ENCODE data around the gene CD2. TPM values are rescaled to one million over a fixed set of nuclear protein-coding genes. Genes with fewer than 3 reads are reported as not detected.

CD2 gene
- total RNA-seq, 4 donors from 2014 or later: 0.39 to 1.7 TPM; not detected in 2

DNA sequence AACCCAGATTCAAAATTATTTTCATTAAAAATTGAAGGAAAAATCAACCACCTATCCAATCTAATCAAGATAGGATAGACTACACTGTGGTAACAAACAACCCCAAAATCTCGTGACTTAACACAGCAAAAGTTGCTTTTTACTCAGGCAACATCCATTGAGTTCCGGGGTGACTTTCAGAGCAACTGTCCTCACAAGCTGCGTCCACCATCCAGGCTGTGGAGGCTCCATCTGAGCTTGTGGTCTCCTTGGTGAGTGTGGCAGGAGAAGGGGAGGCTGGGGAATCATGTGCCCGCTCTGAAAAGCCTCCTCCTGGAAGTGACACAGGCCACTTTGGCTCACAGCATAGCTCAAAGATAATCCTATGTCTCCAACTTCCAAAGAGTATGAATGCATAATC is 52.4 kb downstream of the CD2 start:
- TF ChIP-seq POLR2AphosphoS5 (IDR thresholded peaks at IDR 0.05) (no peak), POLR2A (IDR thresholded peaks at IDR 0.05) (no peak), EP300 (IDR thresholded peaks at IDR 0.05) (no peak)
- TF ChIP-seq, protein P1, sequence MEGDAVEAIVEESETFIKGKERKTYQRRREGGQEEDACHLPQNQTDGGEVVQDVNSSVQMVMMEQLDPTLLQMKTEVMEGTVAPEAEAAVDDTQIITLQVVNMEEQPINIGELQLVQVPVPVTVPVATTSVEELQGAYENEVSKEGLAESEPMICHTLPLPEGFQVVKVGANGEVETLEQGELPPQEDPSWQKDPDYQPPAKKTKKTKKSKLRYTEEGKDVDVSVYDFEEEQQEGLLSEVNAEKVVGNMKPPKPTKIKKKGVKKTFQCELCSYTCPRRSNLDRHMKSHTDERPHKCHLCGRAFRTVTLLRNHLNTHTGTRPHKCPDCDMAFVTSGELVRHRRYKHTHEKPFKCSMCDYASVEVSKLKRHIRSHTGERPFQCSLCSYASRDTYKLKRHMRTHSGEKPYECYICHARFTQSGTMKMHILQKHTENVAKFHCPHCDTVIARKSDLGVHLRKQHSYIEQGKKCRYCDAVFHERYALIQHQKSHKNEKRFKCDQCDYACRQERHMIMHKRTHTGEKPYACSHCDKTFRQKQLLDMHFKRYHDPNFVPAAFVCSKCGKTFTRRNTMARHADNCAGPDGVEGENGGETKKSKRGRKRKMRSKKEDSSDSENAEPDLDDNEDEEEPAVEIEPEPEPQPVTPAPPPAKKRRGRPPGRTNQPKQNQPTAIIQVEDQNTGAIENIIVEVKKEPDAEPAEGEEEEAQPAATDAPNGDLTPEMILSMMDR (IDR thresholded peaks at IDR 0.05): no peak
- H3K4me1 ChIP-seq: peaks cover 22% of the 10 kb centered on the region
- H3K36me3 ChIP-seq: no peaks in the 10 kb centered on the region
- H3K27ac ChIP-seq: no peak overlapping the region
- no peak for DNase-seq (ENCODE audit: low spot score in 2 of 2)
- no peak overlapping the region for H3K4me3 ChIP-seq
- 88% methylated on average over 4 of the region's 4 CpGs for WGBS
- no peaks in the 10 kb centered on the region for H3K27me3 ChIP-seq
- no peaks in the 10 kb centered on the region for H3K9me3 ChIP-seq

DNA sequence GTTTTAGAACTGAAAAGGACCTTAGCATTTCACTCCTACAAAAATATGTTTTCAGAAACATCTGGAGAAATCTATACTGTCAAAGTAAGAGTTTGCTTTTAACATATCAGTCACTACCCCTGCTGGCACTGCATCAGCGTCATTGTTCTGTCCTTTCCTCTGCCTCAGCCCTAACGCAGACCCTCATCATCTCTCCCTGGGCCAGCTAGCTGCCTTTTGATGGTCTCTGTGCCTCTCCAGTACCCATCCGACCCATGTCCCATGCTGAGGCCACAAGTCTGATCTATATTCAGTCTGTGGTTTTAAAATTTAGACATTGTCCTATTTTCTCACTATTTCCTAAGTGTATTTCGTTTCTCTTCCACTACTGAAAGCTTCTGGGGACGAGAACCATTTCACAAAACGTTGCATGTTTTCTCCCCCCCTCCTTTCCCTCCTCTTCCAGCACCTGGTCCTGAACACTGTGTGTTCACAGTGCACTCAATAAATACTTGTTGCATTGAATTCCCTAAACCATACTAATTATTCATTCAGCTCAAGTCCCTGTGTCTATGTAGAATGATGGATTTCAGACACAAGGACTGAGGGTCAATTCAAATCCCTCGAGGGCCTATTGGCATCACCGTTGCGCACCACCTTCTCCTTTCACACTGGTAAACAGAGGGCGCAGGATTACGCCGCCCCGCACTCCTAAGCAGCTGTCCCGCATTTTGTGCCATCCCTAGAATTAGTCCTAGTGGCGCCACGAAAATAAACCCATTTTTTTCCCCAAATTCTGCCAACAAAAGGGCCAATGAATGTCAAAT is 53.4 kb downstream of the CD2 start:
- 84% methylated on average over 16 of the region's 16 CpGs for WGBS
- peaks cover 22% of the 10 kb centered on the region for H3K4me1 ChIP-seq
- no peaks in the 10 kb centered on the region for H3K36me3 ChIP-seq
- no peak overlapping the region for H3K4me3 ChIP-seq
- peak overlapping the region; percentile 81 for H3K27ac ChIP-seq
- no peaks in the 10 kb centered on the region for H3K27me3 ChIP-seq
- no peak for DNase-seq (ENCODE audit: low spot score in 2 of 2)
- no peaks in the 10 kb centered on the region for H3K9me3 ChIP-seq
- TF ChIP-seq EP300 (IDR thresholded peaks at IDR 0.05) (no peak), POLR2A (IDR thresholded peaks at IDR 0.05) (no peak), POLR2AphosphoS5 (IDR thresholded peaks at IDR 0.05) (no peak)
- TF ChIP-seq, protein P1 (IDR thresholded peaks at IDR 0.05): no peak

DNA sequence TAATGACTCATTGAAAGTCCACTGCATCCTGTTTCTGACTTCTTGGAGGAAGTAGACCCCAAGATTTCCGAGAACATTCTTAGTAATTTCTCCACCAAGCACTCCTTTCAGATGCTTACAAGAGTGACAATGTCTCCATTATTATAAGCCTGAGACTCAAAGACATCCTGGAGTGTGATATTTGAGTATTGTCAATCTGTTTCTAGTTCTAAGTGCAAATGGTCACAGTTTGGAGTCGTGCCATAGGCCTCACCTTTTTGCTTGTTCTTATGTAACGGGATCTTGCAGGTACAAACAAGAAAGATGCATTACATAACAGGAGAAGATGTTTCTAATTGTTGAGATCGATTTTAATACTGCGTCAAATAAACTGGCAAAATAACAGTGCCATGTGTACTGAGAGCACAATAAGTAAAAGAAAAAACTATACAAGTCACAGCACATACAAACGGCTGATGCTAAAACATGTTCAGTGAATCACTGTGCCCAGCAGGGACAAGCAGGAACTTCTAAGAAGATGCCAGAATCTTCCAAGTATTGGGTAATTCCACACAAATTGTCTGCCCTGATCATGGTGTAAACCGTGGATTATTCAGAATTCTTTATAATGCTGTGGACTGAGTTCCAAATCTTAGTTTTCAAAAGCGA is 54.1 kb downstream of the CD2 start:
- no peak overlapping the region for H3K4me3 ChIP-seq
- H3K4me1 ChIP-seq: peaks cover 22% of the 10 kb centered on the region
- H3K36me3 ChIP-seq: no peaks in the 10 kb centered on the region
- DNase-seq (ENCODE audit: low spot score in 2 of 2): no peak
- H3K27me3 ChIP-seq: no peaks in the 10 kb centered on the region
- no peaks in the 10 kb centered on the region for H3K9me3 ChIP-seq
- WGBS: 49% methylated on average over 8 of the region's 8 CpGs
- H3K27ac ChIP-seq: peak overlapping the region; percentile 81
- TF ChIP-seq POLR2AphosphoS5 (IDR thresholded peaks at IDR 0.05) (no peak), POLR2A (IDR thresholded peaks at IDR 0.05) (no peak), EP300 (IDR thresholded peaks at IDR 0.05) (no peak)
- TF ChIP-seq, protein P1 (IDR thresholded peaks at IDR 0.05): no peak

DNA sequence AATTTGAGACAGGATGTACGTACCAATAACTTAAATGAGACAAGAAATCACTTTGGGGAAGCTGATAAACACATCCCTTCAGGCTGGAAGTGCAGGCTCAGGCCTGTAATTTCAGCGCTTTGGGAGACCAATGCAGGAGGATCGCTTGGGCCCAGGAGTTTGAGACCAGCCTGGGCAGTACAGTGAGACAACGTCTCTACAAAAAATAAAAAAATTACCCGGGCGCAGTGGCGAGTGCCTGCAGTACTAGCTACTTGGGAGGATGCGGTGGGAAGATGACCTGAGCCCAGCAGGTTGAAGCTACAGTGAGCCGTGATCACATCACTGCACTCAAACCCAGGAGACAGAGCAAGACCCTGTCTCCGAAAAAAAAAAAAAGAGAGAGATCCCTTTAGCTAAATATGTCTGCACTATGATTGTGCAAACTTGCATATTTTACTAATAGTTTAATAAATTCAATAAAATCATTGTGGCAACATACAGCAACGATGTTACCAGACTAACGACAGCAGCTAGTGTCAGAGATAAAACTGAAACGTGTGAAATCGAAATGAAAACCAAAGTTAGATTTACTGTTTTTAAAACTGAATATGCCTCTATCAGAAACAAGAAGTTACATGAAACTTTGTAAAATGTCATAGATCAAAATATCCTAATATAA is 54.7 kb downstream of the CD2 start:
- Histone ChIP-seq H3K4me1 (peaks cover 22% of the 10 kb centered on the region), H3K4me3 (no peak overlapping the region), H3K36me3 (no peaks in the 10 kb centered on the region), H3K9me3 (no peaks in the 10 kb centered on the region), H3K27ac (peak overlapping the region; percentile 79), H3K27me3 (no peaks in the 10 kb centered on the region)
- no peak for DNase-seq (ENCODE audit: low spot score in 2 of 2)
- no peak for TF ChIP-seq POLR2A (IDR thresholded peaks at IDR 0.05)
- TF ChIP-seq EP300 (IDR thresholded peaks at IDR 0.05): no peak
- TF ChIP-seq, protein P1 (IDR thresholded peaks at IDR 0.05): no peak
- no peak for TF ChIP-seq POLR2AphosphoS5 (IDR thresholded peaks at IDR 0.05)
- 75% methylated on average over 14 of the region's 14 CpGs for WGBS

DNA sequence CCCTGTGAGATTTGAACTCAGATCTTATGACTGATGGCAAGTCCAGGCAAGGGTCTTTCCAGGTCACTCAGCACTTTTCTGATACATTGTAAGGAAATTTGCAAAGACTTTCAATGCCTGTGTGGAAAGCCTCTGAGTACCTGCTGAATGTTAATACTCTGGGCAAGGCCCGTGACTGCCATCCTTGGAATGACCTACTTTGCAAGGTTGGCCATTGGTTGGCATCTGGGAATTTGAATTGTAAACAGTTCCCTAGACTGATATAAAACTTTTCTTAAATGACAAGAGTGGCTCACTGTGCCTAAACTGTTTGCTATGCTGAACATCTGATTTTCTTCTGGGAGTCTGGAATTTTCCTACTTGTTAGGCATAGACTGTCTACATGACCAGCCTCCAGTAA is 57.1 kb downstream of the CD2 start:
- H3K27me3 ChIP-seq: no peaks in the 10 kb centered on the region
- no peak overlapping the region for H3K27ac ChIP-seq
- no peaks in the 10 kb centered on the region for H3K9me3 ChIP-seq
- WGBS: 93% methylated on average over 1 of the region's 1 CpG
- H3K36me3 ChIP-seq: no peaks in the 10 kb centered on the region
- H3K4me1 ChIP-seq: peaks cover 22% of the 10 kb centered on the region
- no peak for DNase-seq (ENCODE audit: low spot score in 2 of 2)
- TF ChIP-seq EP300 (IDR thresholded peaks at IDR 0.05) (no peak), POLR2A (IDR thresholded peaks at IDR 0.05) (no peak), POLR2AphosphoS5 (IDR thresholded peaks at IDR 0.05) (no peak)
- TF ChIP-seq, protein P1 (IDR thresholded peaks at IDR 0.05): no peak
- no peak overlapping the region for H3K4me3 ChIP-seq
